ENCODE results near the gene LRRC17. TPM values are rescaled to one million over a fixed set of nuclear protein-coding genes. Genes with fewer than 3 reads are reported as not detected.
A peak's percentile ranks its signal among the peaks of the same experiment; 100 is the strongest.
"Not testable (repeated sequence)": the region's sequence is repeated elsewhere in the genome, so short reads cannot be mapped to it uniquely, and the experiment has no call there.

Gene LRRC17
- total and polyA plus RNA-seq, 12 donors = 1.5 to 26.3 (median 3.3) TPM

DNA sequence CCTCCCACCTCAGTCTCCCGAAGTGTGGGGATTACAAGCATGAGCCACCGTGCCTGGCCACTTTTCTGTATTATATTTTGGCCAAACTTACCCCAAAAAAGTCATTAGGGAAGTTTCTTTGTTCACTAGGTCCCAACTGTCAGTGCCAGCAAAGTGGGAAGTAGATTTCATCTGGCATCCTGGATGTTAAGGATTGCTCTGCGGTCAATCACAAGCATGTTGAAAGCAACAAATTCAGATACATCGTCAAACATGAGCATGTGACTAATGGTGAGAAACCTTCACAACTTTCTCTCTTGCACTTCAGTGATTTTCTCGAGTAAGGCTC is 14.3 kb upstream of the LRRC17 start:
- no peak for DNase-seq
- no peak overlapping the region for H3K4me3 ChIP-seq
- no peaks in the 10 kb centered on the region for H3K27me3 ChIP-seq
- TF ChIP-seq, protein P1, sequence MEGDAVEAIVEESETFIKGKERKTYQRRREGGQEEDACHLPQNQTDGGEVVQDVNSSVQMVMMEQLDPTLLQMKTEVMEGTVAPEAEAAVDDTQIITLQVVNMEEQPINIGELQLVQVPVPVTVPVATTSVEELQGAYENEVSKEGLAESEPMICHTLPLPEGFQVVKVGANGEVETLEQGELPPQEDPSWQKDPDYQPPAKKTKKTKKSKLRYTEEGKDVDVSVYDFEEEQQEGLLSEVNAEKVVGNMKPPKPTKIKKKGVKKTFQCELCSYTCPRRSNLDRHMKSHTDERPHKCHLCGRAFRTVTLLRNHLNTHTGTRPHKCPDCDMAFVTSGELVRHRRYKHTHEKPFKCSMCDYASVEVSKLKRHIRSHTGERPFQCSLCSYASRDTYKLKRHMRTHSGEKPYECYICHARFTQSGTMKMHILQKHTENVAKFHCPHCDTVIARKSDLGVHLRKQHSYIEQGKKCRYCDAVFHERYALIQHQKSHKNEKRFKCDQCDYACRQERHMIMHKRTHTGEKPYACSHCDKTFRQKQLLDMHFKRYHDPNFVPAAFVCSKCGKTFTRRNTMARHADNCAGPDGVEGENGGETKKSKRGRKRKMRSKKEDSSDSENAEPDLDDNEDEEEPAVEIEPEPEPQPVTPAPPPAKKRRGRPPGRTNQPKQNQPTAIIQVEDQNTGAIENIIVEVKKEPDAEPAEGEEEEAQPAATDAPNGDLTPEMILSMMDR (IDR thresholded peaks at IDR 0.05) = no peak
- no peak for TF ChIP-seq POLR2A (IDR thresholded peaks at IDR 0.05)
- no peaks in the 10 kb centered on the region for H3K36me3 ChIP-seq (replicated peaks in 1 of 2)
- WGBS, 4 donors = 70 to 83% (median 80%) methylated on average over 5 of the region's 5 CpGs
- H3K9me3 ChIP-seq (replicated peaks in 1 of 3) = peaks cover 0 to 5% (median 0%) of the 10 kb centered on the region in 3 donors
- no peak overlapping the region for H3K27ac ChIP-seq
- peaks cover 0 to 14% of the 10 kb centered on the region in 2 donors for H3K4me1 ChIP-seq (replicated peaks in 1 of 2)
- intact Hi-C loops (cut with DNase I) = no loop called here

DNA sequence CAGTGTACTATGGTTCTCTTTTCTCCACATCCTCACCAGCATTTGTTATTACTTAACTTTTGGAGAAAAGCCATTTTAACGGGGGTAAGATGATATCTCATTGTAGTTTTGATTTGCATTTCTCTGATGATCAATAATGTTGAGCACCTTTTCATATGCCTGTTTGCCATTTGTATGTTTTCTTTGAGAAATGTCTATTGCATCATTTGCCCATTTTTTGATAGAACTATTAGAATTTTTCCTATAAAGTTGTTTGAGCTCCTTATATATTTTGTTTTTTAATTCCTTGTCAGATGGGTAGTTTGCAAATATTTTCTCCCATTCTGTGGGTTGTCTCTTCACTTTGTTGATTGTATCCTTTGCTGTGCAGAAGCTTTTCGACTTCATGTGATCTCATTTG is 10.7 kb upstream of the LRRC17 start:
- H3K27ac ChIP-seq; H3K36me3 ChIP-seq (replicated peaks in 1 of 2); DNase-seq; H3K4me3 ChIP-seq; H3K9me3 ChIP-seq (replicated peaks in 1 of 3); intact Hi-C loops (cut with DNase I); H3K27me3 ChIP-seq: not testable (repeated sequence)
- WGBS, 4 donors = 80 to 89% (median 84%) methylated on average over 2 of the region's 2 CpGs
- H3K4me1 ChIP-seq (replicated peaks in 1 of 2) = peaks cover 0 to 13% of the 10 kb centered on the region in 2 donors

DNA sequence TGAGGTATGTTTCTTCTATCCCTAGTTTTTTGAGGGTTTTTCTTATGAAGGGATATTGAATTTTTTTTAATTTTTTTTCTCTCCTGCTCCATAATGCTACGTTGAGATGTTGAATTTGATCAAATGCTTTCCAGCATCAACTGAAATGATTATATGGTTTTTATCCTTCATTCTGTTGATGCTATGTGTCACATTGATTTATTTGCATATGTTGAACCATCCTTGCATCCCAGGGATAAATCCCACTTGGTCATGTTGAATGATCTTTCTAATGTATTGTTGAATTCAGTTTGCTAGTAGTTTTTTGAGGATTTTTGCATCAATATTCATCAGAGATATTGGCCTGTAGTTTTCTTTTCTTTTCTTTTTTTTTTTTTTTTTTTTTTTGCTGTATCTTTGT is 9.2 kb upstream of the LRRC17 start:
- H3K4me1 ChIP-seq (replicated peaks in 1 of 2); H3K4me3 ChIP-seq; H3K27ac ChIP-seq; intact Hi-C loops (cut with DNase I); H3K27me3 ChIP-seq; DNase-seq; H3K9me3 ChIP-seq (replicated peaks in 1 of 3); H3K36me3 ChIP-seq (replicated peaks in 1 of 2): not testable (repeated sequence)
- WGBS, 4 donors = 93 to 98% (median 93%) methylated on average over 1 of the region's 1 CpG

DNA sequence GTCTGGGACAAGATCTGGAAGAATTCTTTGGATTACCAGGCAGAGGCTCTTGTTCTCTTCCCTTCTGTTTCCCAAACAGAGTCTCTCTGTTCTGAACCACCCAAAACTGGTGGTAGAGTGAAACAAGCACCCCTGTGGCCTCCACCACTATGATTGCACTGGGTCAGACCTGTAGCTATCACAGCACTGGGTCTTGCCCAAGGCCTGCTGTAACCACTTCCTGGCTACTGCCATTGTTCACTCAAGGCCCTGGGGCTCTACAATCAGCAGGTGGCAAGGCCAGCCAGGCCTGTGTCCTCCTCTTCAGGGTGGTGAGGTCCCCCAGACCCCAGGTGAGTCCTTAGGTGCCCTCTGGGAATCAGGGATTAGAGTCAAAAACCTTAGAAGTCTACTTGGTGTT is 4.1 kb upstream of the LRRC17 start:
- no peak overlapping the region for H3K4me3 ChIP-seq
- H3K4me1 ChIP-seq (replicated peaks in 1 of 2) = no peaks in the 10 kb centered on the region
- DNase-seq = no peak

DNA sequence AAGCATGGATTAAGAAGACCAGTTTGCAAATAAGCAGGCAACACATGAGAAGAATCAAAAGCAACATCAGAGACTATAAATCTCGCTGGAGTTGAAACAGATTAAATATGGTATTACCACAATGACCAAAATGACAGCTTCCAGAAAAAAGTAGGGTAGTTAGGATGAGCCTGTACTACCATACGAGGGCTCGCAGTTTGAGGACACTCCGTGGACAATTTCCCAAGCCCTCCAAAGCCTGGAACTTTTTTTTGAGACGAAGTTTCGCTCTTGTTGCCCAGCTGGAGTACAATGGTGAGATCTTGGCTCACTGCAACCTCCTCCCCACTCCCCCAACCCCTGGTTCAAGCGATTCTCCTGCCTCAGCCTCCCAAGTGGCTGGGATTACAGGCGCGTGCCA is 1.0 kb downstream of the LRRC17 start:
- intact Hi-C loops (cut with DNase I) = loop anchor here in 1 of 2 donors (10.0 kb wide), 1 partner anchor 151 kb away; no protein-coding TSS in a partner anchor
- Histone ChIP-seq H3K36me3 (replicated peaks in 1 of 2) (no peaks in the 10 kb centered on the region), H3K9me3 (replicated peaks in 1 of 3) (no peaks in the 10 kb centered on the region), H3K4me3 (peak overlapping the region in 1 of 4 donors; percentile 10), H3K4me1 (replicated peaks in 1 of 2) (peaks cover 0 to 16% of the 10 kb centered on the region in 2 donors), H3K27ac (peak overlapping the region in 1 of 5 donors; percentile 32), H3K27me3 (no peaks in the 10 kb centered on the region)
- TF ChIP-seq, protein P1 (IDR thresholded peaks at IDR 0.05) = no peak
- TF ChIP-seq POLR2A (IDR thresholded peaks at IDR 0.05) = no peak
- 75 to 83% (median 79%) methylated on average over 9 of the region's 9 CpGs for WGBS, 4 donors
- DNase-seq = no peak

More for the DNA sequence above, 4.1 kb upstream of the LRRC17 start:
- intact Hi-C loops (cut with DNase I) = no loop called here
- Histone ChIP-seq H3K36me3 (replicated peaks in 1 of 2) (no peaks in the 10 kb centered on the region), H3K27ac (no peak overlapping the region), H3K27me3 (no peaks in the 10 kb centered on the region), H3K9me3 (replicated peaks in 1 of 3) (no peaks in the 10 kb centered on the region)
- TF ChIP-seq POLR2A (IDR thresholded peaks at IDR 0.05) = no peak
- TF ChIP-seq, protein P1 (IDR thresholded peaks at IDR 0.05) = no peak

All from adrenal gland (tissue), 12 donors.